Psoas muscle (tissue), 8 donors: ENCODE measurements around the gene SEC23A. TPM values are rescaled to one million over a fixed set of nuclear protein-coding genes. Genes with fewer than 3 reads are reported as not detected.

Source experiments
- ATAC-seq, 4 donors: fragments of 200-7000 bp; cut with Tn5 transposase; one replicate each; pipeline ENCODE4 v1.9.1; 2020; ENCODE audit warnings: moderate library complexity in 3 of 4, mild to moderate bottlenecking in 2 of 4
- DNase-seq, 2 donors: peaks; one replicate each; pipeline ENCODE4 v3.0.0-alpha.2; 2020
- H3K27ac ChIP-seq: fragments of 200-600 bp; one replicate; pipeline ENCODE4 v1.8.0; 2022
- H3K27me3 ChIP-seq, 3 donors: fragments of 200-600 bp in 1 of 3; one replicate each; pipeline versions ENCODE4 v1.6.1 to v1.8.0; 2013 to 2022; ENCODE audit warnings: low read length in 2 of 3, mild to moderate bottlenecking in 2 of 3, moderate library complexity in 1 of 3; ENCODE audit not compliant: insufficient read depth in 3 of 3
- H3K36me3 ChIP-seq, 2 donors: fragments of 200-600 bp in 1 of 2; one replicate each; pipeline versions ENCODE4 v1.6.1 to v1.8.0; 2013 to 2022; ENCODE audit warnings: low read depth in 1 of 2, mild to moderate bottlenecking in 1 of 2, moderate library complexity in 1 of 2; ENCODE audit not compliant: insufficient read depth in 1 of 2
- H3K4me1 ChIP-seq: fragments of 200-600 bp; one replicate; pipeline ENCODE4 v1.8.0; 2022
- H3K4me3 ChIP-seq: fragments of 200-600 bp; one replicate; pipeline ENCODE4 v1.8.0; 2022; ENCODE audit warnings: mild to moderate bottlenecking
- H3K9me3 ChIP-seq: fragments of 200-600 bp; one replicate; pipeline ENCODE4 v1.8.0; 2022
- WGBS, 3 donors: extraction: QIAGEN DNeasy Blood & Tissue Kit; methylation state at CpG; one replicate each; pipeline versions ENCODE4 v1.1.6 to v1.1.7; 2013; 5-methylcytosine and 5-hydroxymethylcytosine counted together
- intact Hi-C, 2 donors: fragments of 100-400 bp; cut with DNase I; formaldehyde crosslinking; loops; one replicate each; pipeline versions ENCODE4 v1.11.0 to v1.14.2; 2022
- polyA plus RNA-seq, 3 donors: library from polyadenylated mRNA; stranded (reverse); fragments of 200-250 nt; gene quantifications; one replicate each; pipeline ENCODE4 v1.2.3, GENCODE V29; 2013
- total RNA-seq, 4 donors: library from RNA; stranded (reverse); fragmentation: NEBNext Ultra II Directional in 2 of 4; extraction: Animal tissue kit (Norgen Biotek cat#: 25700) in 2 of 4; gene quantifications; one replicate each; pipeline versions ENCODE4 v1.2.1 to v1.2.4, GENCODE V29; 2021 to 2023
- TF ChIP-seq, protein P1 (sequence below): fragments of 200-600 bp; IDR thresholded peaks from one replicate; pipeline ENCODE4 v1.8.0; 2022; ENCODE audit warnings: antibody characterized with exemption
- donor health status: healthy with polysubstance abuse.
- donor health status: DM: no; HTN: no; CAD: no; lungs with moderate emphysema.
- donor health status: Bipolar disorder and iron deficiency.
- donor health status: healthy.
- donor health status: DM: yes; HTN: yes; CAD: no.
- donor health status: DM: no; HTN: no; CAD: no.
- donor health status: DM: no; HTN: no; CAD: no.
- donor health status: DM: yes; HTN: yes; CAD: no.

Gene SEC23A
- total and polyA plus RNA-seq, 7 donors: 25.3 to 84.8 (median 70.7) TPM

DNA sequence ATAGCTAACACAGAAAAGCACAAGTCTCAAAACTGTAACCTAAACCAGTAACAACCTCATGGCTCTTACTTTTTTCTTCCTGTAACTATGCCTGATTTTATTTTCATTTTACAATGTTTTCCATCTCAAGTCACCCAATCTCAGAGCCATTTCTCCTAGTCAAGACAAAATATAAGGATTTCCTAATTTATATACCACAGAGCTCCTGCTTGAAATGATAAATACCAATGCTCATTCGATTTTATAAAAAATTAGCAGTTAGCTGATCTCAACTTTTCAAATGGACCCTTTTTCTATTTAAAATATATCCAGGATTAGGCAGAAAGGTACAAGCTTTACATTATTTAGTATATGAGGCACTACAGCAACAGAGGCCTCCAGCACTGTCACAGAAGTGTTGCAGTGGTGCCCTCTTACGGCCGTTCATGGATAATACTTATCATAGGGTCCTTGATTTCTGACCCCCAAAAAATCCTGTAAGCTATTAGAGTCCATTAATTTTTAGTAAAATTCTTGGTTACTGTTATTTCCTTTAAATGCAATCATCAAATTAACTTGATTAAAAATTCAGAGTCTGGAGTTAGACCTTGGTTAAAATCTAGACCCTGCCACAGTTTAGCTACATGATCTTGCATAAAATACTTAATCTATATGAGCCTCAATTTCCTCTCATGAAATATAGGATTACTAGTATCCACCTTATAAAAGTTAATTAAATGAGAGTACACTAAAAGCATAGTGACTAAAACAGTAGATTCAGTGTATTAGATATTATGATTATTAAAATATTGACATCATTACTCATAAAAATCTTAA, 68.3 kb downstream of the SEC23A start:
- DNase-seq (no peak), ATAC-seq (no peak)
- TF ChIP-seq, protein P1, sequence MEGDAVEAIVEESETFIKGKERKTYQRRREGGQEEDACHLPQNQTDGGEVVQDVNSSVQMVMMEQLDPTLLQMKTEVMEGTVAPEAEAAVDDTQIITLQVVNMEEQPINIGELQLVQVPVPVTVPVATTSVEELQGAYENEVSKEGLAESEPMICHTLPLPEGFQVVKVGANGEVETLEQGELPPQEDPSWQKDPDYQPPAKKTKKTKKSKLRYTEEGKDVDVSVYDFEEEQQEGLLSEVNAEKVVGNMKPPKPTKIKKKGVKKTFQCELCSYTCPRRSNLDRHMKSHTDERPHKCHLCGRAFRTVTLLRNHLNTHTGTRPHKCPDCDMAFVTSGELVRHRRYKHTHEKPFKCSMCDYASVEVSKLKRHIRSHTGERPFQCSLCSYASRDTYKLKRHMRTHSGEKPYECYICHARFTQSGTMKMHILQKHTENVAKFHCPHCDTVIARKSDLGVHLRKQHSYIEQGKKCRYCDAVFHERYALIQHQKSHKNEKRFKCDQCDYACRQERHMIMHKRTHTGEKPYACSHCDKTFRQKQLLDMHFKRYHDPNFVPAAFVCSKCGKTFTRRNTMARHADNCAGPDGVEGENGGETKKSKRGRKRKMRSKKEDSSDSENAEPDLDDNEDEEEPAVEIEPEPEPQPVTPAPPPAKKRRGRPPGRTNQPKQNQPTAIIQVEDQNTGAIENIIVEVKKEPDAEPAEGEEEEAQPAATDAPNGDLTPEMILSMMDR: no peak
- Histone ChIP-seq H3K27ac (no peak overlapping the region), H3K9me3 (no peaks in the 10 kb centered on the region), H3K36me3 (peaks cover 0 to 99% of the 10 kb centered on the region in 2 donors), H3K4me3 (no peak overlapping the region), H3K4me1 (no peaks in the 10 kb centered on the region), H3K27me3 (no peaks in the 10 kb centered on the region)
- intact Hi-C loops: no loop called here
- WGBS, 3 donors: 64 to 73% (median 64%) methylated on average over 3 of the region's 3 CpGs

DNA sequence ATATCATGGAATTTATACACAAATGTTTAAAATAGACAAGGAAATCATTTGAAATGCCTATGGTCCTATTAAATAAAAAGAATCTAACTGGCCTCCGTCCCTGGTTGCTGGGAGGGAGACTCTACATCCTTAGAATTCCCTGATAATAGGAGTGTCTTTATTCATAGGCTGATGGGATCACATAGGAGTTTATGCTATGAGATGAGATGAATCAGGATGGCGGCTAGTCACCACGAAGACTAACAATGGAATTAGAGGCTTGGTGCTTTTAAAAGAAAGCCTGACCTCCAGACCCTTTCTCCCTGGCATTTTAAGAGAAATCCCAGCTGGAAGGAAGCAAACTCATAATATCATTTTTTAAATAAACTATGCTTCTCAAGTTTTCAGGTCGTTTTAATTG, 69.7 kb downstream of the SEC23A start:
- TF ChIP-seq, protein P1: no peak
- no peaks in the 10 kb centered on the region for H3K9me3 ChIP-seq
- no peak for DNase-seq
- peaks cover 0 to 89% of the 10 kb centered on the region in 2 donors for H3K36me3 ChIP-seq
- WGBS, 3 donors: 83 to 89% (median 87%) methylated on average over 4 of the region's 4 CpGs
- intact Hi-C loops: no loop called here
- no peaks in the 10 kb centered on the region for H3K4me1 ChIP-seq
- H3K4me3 ChIP-seq: no peak overlapping the region
- no peaks in the 10 kb centered on the region for H3K27me3 ChIP-seq
- ATAC-seq: no peak
- H3K27ac ChIP-seq: no peak overlapping the region

DNA sequence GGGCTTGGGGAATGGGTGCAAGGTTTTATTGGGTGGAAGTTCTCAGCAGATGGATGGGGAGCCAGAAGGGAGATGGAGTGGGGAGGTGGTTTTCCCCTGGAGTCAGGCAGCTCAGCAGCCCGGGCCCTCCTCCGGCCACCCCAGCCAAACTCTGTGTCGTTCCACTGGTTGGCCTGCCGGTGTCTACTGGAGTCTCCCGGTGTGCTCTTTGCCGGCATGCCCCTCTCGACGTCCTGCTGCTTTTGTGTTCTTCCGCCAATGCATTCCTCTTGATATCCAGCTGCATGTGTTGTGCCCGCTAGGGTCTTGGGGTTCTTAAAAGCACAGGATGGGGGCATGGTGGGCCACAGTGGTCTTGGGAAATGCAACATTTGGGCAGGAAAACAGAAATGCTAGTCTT, 72.8 kb downstream of the SEC23A start:
- Histone ChIP-seq H3K4me3 (no peak overlapping the region), H3K36me3 (peaks cover 0 to 57% of the 10 kb centered on the region in 2 donors), H3K27me3 (no peaks in the 10 kb centered on the region), H3K9me3 (no peaks in the 10 kb centered on the region), H3K4me1 (no peaks in the 10 kb centered on the region), H3K27ac (no peak overlapping the region)
- intact Hi-C loops: no loop called here
- WGBS, 3 donors: 92 to 96% (median 95%) methylated on average over 10 of the region's 10 CpGs
- ATAC-seq (no peak), DNase-seq (no peak)
- TF ChIP-seq, protein P1: no peak

DNA sequence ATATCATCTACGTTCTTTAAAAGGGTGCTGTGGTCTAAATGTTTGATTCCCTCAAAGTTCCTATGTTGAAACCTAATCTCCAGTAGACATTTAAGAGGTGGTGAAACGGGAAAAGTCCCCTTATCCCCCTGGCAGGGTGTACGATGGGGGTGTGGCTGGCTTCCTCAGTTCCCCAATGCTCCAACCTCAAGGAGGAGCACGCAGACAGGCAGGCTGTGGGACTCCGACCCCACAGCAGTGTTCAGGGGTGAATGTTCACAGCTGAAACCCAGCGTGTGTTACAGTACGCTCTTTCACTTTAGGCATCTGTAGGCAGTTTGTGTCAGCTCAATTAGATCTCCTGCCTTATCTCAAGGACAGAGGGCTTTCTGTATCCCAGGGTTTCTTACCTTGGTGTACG, 73.2 kb downstream of the SEC23A start:
- no peak overlapping the region for H3K27ac ChIP-seq
- no peaks in the 10 kb centered on the region for H3K9me3 ChIP-seq
- ATAC-seq (no peak), DNase-seq (no peak)
- peaks cover 0 to 53% of the 10 kb centered on the region in 2 donors for H3K36me3 ChIP-seq
- TF ChIP-seq, protein P1: no peak
- H3K4me1 ChIP-seq: no peaks in the 10 kb centered on the region
- WGBS, 3 donors: 83 to 90% (median 87%) methylated on average over 8 of the region's 8 CpGs
- no peak overlapping the region for H3K4me3 ChIP-seq
- intact Hi-C loops: no loop called here
- H3K27me3 ChIP-seq: no peaks in the 10 kb centered on the region

DNA sequence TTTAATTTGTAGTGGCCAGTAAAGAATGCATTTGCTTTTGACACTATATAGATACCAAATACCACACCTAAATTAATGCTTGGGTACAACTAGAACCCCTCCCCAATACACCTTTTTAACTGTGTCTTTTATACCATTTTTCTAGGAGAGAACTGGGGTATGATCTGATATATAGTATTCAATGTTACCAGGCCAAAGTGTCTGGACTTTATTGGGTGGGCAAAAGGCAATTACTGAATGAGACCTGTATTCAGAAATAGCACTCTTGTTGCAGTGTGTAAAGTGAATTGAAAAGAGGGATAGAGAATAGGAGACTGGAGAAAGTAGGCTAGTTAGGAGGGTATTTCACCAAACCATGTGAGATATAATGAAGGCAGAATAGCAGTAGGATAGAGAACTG, 74.4 kb downstream of the SEC23A start:
- Histone ChIP-seq H3K27me3 (no peaks in the 10 kb centered on the region), H3K4me3 (no peak overlapping the region), H3K27ac (no peak overlapping the region), H3K36me3 (peaks cover 0 to 42% of the 10 kb centered on the region in 2 donors), H3K9me3 (no peaks in the 10 kb centered on the region), H3K4me1 (no peaks in the 10 kb centered on the region)
- DNase-seq (no peak), ATAC-seq (no peak)
- TF ChIP-seq, protein P1: no peak
- intact Hi-C loops: no loop called here
